GM19238 (cell line): ENCODE results near the gene PLCG1.

ENCODE experiments used
- DNase-seq: peaks from one replicate; pipeline ENCODE4 v3.0.0; 2011; ENCODE audit warnings: low spot score; ENCODE audit not compliant: insufficient read length

PLCG1 gene

GRCh38 chr20:41166201-41167117 is 29.1 kb downstream of the PLCG1 start:
- DNase-seq: no peak

- no peak for DNase-seq
Measured at GRCh38 chr20:41167118-41167470, 29.8 kb downstream of the PLCG1 start.

GRCh38 chr20:41167481-41168253 is 30.3 kb downstream of the PLCG1 start:
- DNase-seq: no peak

DNA sequence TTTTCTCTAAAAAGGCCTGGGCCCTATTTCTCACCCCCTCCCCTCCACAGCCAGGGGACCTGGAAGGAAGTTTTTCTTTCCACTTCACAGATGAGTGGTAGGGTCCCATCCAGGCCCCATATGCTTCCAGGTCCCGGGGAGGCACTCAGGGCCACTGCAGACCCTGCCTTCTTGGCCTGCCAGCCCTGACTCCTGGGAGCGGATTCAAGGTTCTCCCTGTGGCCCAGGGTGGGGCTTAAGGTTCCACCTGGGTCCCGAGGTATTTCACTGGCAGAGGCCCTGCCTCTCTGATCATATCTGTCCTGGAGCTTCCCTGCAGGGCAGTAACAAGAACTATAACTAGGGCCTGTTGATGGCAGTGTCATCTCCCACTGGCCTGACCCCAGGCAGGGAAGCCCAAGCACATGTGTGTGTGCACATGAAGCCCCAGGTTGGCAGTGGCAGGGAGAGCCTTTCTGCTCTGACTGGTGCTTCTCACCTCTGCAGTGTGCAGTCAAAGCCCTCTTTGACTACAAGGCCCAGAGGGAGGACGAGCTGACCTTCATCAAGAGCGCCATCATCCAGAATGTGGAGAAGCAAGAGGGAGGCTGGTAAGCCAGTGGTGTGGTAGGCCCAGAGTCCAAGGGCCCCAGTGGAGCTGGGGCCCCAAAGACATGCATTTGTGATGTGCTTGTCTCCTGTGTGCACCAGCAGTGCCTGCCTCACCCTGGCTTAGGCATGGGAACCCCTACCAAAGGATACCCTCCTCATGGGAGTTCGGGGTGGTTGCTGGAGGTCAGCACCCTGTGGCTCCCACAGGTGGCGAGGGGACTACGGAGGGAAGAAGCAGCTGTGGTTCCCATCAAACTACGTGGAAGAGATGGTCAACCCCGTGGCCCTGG is 31.2 kb downstream of the PLCG1 start:
- DNase-seq: no peak

- no peak for DNase-seq
Measured at GRCh38 chr20:41169162-41169690, 31.9 kb downstream of the PLCG1 start.

- DNase-seq: no peak
Measured at GRCh38 chr20:41169791-41170351, 32.5 kb downstream of the PLCG1 start.

GRCh38 chr20:41170386-41171105 is 33.2 kb downstream of the PLCG1 start:
- no peak for DNase-seq

- no peak for DNase-seq
Measured at GRCh38 chr20:41171736-41172295, 34.5 kb downstream of the PLCG1 start.

DNA sequence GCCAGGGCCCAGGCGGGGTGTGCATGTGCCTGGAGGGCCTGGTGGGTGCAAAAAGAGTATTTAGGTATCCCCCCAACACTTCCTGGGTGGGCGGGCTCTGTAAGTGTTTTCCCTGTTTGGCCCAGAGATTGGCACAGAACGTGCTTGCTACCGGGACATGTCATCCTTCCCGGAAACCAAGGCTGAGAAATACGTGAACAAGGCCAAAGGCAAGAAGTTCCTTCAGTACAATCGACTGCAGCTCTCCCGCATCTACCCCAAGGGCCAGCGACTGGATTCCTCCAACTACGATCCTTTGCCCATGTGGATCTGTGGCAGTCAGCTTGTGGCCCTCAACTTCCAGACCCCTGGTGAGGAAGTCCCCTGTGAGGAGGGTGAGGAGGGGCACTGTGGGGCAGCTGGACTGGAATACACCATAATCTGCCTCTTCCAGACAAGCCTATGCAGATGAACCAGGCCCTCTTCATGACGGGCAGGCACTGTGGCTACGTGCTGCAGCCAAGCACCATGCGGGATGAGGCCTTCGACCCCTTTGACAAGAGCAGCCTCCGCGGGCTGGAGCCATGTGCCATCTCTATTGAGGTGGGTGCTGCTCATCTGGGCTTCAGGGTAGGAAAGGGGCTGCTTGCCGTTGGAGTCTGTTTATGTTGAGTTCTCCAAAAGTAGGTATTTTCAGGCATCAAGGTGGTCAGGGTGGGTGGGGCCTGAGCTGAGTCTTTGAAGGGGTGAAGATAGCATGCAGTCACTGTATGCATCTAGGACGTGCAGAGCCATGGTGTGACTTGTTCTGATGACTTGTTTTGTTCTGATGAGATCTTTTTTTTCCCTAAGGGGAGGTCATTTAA is 35.2 kb downstream of the PLCG1 start:
- DNase-seq: no peak

DNA sequence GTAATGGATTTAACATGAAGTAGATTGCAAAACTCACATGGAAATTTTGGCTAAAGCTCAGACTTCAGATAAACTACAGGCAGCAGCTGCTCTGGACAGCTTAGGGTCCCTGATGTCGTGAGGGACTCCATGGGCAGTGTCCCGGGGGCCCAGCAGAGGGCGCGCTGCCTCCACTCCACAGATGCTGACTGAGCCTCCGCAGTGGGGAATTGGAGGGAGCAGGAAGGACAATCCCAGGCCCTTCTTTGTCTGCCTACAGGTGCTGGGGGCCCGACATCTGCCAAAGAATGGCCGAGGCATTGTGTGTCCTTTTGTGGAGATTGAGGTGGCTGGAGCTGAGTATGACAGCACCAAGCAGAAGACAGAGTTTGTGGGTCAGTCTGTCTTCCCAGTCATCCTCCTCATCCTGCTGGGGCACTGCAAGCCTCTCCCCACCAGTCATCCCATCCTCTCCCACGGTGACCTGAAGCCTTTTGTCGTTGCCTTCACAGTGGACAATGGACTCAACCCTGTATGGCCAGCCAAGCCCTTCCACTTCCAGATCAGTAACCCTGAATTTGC is 35.9 kb downstream of the PLCG1 start:
- DNase-seq: peak; percentile 70

GRCh38 chr20:41173791-41174341 is 36.5 kb downstream of the PLCG1 start:
- DNase-seq: no peak

DNA sequence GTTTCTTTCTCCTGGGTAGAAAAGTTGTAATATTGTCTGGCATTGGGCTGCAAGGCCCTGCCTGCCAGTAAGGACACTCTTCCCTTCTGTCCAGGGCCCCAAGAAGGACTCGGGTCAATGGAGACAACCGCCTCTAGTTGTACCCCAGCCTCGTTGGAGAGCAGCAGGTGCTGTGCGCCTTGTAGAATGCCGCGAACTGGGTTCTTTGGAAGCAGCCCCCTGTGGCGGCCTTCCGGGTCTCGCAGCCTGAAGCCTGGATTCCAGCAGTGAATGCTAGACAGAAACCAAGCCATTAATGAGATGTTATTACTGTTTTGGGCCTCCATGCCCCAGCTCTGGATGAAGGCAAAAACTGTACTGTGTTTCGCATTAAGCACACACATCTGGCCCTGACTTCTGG is 37.0 kb downstream of the PLCG1 start:
- no peak for DNase-seq

- DNase-seq: no peak
Measured at GRCh38 chr20:41174782-41175181, 37.4 kb downstream of the PLCG1 start.

DNA sequence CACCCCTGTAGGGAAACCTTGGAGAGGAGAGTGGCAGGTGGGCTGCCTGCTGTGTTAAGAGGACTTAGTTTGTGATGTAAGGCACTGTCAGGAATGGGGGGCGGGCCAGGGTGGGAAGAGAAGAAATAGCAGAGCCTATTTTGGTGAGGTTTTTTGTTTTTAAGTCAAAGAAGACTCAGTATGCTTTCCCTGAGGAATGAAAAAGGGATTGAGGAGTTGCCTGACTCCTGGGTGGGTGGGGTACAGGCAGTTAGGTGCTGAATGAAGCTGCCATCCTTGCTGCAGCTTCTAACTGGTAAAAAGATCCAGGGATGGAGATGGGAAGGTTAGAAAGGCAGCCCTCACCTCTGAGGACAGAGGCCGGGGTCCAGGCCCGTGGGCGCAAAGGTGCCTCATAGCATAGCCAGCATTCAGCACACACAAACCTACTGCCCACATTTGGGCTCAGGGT is 37.9 kb downstream of the PLCG1 start:
- DNase-seq: no peak

- no peak for DNase-seq
Measured at GRCh38 chr20:41175727-41176330, 38.5 kb downstream of the PLCG1 start.

- no peak for DNase-seq
Measured at GRCh38 chr20:41176711-41177552, 39.6 kb downstream of the PLCG1 start.

DNA sequence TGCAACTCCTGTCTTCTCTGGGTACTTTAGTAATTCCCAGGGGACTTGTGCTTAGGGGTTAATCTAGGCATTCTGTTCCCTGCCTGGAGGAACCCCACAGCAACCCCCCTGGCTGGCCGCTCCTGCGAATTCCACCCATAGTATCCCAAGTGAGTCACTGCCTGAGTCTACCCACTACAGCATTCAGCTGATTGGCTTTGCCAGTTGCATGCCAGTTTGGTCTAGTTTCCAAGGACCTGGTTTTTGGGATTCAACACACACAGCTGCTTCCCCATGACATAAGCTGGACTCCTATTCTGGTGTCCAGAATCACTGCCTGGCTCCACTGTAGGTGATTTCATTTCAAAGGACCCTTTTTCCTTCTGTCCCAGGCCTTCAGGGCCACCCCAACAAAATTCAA is 40.3 kb downstream of the PLCG1 start:
- no peak for DNase-seq
